AML-193 (cell line): Measurements from ENCODE around the gene SV2C.
A peak's percentile ranks its signal among the peaks of the same experiment; 100 is the strongest.

ENCODE experiments used
- DNase-seq, 2 experiments: peaks; one replicate each; lab custom pipeline; 2025; lab: John Stamatoyannopoulos, UW

Gene SV2C

DNA sequence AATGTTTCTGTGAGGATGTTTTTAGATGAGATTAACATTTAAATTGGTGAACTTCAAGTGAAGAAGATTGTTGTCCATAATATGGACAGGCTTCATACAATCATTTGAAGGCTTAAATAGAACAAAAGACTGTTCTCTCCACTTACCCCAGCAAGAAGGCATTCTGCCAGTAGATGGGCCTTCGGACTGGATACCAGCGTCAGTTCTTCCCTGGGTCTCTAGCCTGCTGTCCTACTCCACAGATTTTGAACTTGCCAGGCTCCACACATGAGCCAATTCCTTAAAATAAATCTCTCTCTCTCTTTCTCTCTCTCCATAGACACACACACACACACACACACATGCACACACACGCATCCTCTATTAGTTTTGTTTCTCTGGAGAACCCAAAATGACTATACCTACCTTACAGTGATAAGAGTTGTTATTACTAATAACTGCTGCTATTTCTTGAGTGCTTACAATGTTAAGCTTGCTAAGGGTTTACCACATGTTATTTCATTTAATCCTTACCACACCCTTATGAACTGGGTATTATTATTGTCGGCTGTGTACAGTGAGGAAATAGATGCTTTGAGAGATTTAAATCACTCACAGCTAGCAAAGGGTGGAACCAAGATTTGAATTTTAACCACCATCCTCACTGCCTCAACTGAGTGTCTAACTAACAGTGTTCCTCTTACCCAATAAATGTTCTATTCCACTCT is 300.1 kb downstream of the SV2C start:
- DNase-seq, result no peak

DNA sequence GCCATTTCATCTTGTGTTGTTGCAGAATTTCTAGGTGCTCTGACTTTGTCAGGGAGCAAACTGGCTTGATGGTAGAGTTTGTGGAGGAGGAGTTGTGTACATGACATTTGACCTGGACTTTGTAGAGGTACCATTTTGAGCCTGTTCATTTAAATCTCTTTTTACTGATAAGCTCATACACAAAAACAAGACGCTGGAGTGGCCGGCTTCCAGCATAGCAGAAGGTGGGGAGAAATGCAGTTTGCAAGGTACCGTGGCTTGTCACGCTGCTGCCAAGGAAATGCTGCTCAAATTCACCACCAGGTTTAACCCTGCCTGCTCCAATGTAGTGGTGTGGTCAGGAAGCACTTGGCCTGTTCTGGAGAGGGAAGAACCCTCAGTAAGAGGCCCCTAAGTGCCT is 301.0 kb downstream of the SV2C start:
- no peak for DNase-seq

DNA sequence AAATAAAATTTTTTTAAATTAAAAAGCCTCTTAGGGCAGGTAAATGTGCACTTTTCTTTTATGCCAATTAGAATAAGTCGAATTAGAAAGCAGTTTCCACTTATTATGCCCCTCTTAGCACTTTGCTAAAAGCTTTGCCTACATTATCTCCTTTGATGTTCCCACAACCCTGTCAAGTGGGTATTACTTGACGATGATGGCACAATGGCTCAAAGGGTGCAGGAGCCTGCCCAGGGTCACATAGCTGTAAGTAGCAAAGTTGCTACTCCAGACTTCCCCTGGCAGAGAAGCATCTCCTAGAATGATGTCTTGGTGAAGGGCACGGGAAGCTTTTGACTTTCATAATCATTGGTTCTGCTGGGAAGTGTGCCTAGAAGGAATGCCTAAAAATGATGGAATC is 301.5 kb downstream of the SV2C start:
- no peak for DNase-seq

DNA sequence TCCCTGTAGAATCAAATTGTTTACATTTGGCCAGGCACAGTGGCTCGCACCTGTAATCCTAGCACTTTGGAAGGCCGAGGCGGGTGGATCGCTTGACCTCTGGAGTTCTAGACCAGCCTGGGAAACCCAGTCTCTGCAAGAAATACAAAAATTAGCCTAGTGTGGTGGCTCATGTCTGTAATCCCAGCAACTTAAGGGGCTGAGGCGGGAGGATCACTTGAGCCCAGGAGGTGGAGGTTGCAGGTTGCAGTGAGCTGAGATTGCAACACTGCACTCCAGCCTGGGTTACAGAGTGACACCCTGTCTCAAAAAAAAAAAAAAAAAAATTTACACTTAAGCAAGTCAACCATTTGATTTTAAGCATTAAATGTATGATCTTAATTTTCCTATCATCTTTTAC is 302.4 kb downstream of the SV2C start:
- no peak for DNase-seq

DNA sequence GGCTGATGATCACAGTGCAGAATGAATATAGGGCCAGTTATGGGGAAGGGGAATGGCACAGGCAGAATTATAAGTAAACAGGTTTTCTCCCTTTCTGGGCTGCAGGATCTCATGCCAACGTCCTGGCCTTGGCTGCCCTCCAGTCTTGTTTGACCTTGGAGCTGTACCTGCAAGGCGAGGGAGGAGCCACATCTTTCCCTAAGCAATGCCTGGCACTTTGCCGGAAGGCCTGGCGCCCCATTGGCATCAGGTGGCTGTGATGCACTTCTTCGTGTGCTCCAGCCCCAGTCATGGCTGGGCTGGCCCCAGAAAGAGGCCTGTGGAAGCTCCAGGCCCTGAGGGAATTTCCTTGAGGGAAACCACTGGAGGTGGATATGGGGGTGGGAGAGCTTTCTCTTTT is 303.2 kb downstream of the SV2C start:
- no peak for DNase-seq

DNA sequence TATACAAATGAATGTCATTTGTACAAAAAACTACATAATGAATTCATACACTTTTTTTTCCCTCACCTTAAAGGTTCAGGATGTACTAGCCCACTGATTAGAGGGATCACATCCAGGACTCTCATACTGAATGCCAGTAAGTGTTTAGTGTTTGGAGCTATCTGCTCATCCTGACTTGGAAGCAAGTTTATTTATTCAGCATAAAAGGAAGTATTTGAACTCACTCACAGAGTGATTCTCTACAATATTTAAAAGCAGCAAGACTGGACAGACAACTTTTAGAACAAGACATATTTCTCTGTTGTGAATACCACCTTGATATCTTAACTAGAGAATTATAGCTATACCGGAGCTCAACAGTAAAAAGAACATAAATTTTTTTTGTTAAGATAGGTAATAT is 305.1 kb downstream of the SV2C start:
- no peak for DNase-seq

DNA sequence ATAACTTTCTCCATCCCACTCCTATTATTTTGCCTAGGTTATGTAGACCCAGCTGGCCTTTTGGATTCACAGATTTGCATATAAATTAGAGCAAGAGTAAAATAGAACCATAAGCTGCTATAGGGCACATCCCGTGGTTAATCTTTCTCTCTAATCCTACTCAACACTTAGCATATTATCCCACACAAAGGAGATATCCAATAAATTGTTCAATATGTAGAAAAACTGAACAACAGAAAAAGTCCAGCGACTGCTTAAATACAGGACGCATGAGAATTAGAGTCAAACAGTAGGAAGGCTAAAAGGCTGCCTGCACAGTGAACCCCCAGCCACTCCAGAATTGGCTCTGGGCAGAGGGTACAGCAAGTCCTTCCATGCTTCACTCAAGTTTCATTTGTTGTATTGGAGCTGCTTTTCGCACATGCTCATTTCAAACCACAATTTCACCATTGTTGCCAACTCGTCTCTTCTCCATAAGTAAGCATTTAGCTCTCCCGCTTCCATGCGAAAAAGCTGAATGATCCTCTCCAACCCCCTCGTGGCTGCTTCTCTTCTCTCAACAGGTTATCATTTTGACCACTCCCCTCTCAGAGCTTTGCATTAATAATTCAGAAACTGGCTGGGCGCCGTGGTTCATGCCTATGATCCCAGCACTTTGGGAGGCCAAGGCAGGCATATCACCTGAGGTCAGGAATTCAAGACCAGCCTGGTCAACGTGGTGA is 305.8 kb downstream of the SV2C start:
- no peak for DNase-seq

DNA sequence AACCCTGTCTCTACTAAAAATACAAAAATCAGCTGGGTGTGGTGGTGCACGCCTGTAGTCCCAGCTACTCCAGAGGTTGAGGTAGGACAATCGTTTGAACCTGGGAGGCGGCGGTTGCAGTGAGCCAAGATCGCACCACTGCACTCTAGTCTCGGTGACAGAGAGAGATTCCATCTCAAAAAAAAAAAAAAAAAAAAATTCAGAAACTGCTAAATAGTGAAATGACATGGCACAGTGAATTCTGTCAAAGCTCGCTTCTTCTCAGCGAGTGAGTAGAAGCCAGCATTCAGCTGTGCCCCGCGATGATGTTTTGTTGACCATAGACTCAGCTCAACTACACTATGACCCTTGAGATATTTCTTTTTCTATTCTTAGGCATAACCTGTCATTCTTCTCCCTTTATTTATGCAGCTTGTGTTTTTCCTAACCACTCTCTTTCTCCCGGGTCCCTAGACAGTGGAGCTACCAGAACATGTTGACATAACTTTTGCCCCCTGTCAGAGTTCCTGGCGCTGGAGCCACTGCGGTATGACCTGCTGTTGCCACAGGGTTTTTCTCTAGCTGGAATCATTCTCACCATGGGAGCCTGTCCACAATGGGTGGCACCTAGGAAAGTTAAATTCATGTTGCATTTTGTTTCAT is 306.5 kb downstream of the SV2C start:
- DNase-seq, result no peak

DNA sequence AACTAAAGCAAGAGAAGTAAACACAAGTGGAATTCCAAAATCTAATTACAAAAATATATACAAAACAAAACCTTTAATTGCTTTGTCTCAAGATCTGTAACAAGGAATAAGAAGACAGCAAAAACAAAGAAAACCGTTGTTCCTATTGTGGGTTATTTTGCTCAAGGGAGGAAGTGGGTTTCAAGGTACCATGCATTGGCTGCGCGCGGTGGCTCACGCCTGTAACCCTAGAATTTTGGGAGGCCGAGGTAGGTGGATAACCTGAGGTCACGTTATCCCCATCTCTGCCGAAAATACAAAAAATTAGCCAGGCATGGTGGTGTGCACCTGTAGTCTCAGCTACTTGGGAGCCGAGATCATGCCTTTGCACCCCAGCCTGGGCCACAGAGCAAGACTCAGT is 307.8 kb downstream of the SV2C start:
- DNase-seq, result no peak

DNA sequence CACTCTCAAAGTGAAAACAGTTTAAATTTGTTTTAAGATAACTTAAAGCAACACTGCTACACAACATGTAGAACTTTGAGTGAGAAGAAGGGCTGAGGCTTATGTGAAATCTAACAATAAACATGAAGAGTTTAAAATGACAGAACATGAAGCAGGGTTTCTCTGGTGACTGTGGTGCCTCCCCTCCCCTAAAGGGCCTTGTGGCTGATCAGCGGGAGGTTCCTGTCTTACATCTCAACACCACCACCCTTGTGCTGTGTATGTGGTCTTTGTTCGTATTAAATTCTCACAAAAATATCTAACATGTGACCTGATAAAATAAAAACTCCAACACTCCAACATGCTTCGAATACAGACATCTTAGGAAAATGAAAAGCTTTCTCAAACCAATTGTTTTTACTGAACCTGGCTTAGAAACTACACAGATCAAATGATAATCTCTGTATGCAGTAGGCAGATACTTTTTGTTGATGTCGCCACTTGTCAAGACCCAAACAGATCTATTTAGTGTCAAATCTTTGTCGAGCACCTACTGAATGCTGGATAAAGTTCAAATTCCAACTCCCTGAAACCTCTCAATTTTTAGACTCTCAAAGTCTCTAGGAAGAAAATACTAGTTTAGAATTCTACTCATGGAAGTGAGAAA is 310.0 kb downstream of the SV2C start:
- no peak for DNase-seq

DNA sequence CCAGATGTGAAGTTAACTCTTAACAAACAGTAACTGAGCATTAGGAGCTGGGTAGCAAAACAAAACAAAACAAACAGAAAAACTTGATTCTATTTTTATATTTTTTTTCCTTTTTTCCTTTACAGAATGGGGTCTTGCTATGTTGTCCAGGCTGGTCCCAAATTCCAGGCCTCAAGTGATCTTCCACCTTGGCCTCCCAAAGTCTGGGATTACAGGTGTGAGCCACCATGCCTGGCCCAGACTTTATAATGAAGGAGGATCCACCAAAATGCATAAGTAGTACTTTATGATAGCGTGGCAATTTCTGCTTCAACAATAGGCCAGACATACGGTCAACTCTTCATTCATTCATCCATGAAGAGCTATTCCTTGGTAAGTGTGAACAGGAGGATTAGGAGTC is 314.0 kb downstream of the SV2C start:
- no peak for DNase-seq

DNA sequence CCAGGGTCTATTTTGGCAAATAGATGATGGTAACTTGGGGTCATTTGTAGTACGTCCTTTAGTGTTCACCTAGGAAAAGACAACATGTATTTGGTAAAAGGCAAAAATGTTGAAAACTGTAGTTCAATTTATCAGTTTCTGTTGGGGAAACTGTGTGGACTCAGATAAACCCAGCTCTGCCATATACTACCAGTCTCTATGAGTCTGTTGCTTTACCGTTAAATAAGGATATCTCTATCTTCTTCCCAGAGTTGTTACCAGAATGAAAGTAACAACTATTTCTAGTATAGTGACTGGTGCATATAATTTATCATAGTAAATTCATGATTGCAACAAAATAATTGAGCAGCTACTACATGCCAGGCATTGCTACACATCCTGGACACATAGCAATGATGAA is 316.1 kb downstream of the SV2C start:
- DNase-seq, result no peak

DNA sequence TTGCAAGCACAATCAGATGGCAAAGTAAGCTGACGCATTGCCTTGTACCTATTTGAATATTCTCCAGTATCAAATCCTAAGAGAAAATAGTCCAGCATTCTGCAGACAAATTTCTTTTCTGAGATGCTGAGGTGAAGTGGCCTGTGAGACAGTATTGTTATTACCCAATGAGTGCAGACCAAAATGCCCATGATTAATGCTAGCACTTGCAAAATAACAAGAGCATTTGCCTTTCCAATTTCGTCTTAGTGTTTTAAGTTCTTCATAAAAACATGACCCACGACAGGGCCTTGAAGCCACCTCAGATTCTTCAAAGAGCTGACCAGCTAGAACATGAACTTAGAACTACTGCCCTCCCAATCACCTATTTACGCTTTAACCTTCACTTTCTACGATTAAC is 317.3 kb downstream of the SV2C start:
- no peak for DNase-seq

DNA sequence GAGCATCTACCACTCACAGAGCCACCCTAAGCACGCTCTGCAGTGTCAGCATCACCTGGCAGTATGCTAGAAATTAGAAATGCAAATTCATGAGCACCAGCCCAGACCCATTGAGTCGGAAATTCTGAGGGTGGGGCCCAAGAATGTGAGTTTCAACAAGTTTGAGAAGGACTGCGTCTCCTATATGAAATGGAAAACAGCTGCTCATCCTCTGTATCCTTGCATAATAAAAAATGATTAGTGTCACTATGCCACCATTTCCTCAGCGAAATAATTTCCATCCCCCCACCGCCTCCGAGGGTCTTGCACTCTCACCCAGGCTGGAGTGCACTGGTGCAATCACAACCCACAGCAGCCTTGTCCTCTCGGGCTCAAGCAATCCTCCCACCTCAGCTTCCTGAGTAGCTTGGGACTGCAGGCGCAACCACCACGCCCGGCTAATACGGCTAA is 318.6 kb downstream of the SV2C start:
- peak; percentile 37 to 38 for DNase-seq

DNA sequence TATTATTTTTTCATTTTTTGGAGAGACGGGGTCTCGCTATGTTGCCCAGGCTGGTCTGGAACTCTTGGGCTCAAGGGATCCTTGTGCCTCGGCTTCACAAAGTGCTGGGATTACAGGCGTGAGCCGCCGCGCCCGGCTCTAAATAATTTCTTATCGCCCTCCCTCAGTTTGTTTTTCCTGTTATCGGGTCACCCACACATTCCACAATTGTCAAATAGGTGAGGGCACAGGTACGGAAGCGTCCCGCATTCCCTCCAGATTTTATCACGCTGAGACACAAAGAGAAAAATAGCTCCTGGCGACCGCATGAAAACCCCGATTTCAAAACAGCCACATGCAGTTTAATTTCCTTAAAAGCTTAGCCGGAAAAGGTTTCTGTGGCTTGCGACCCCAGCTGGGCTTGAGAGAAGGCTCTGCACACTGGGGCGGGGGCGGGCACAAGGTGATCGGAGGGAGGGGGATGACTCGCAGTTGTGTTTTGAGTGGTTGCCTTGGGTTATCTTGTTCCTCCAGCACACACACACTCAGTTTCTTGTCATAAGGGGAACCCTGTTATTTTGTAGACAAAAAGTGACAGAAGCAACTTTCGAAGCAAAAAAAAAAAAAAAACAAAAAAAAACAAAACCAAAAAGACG is 319.2 kb downstream of the SV2C start:
- DNase-seq, result peak; percentile 88 to 93

DNA sequence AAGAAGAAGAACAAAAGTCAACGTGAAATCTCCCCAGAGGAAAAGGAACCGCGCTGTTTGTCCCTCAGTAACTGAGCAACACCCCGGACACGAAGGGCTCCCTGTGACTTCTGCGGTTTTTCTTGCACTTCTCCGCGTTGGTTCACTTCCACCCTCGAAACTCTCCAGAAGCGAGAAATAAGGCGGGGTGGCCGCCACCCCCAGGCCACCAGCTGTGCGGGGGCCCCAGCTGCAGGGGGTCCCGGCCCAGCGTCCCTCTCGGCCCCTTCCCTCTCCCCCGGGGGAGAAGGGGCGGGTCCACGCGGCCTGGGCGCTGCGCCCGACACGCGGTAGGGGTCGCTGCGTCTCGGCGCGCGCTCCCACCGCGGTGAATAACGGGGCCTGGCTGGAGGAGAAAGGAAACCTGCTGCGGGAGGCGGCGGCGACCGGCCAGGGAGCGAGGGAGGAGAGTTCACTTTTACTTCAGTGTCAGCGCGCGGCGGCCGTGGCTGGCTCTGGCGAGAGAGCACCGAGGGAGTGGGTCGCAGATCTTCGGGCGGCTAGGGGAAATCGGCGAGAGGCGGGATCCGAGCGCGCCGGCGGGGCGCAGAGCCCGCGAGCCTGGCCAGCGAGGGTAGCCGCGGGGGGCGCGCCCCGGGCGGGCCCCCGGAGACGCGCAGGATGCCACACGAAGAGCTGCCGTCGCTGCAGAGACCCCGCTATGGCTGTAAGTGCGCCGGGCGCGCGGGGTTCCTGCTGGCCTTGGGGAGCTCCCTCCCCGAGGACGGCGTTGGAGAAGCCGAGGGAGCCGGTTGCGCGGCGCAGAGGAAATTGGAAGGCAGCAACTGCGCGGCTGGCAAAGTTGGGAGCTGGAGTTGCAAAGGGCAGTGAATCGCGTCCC is 319.9 kb downstream of the SV2C start, which contains the start of gene IQGAP2:
Gene IQGAP2 (plus strand): TSS at position 400 of the 880 bp plus-strand sequence. CDS start 261 bp downstream, at position 661.
- peak; percentile 92 to 94 for DNase-seq
